ENCODE measurements around the gene JTB.

JTB gene

GRCh38 chr1:153978274-153978909, 918 bp upstream of the JTB start:
- no peak for DNase-seq (ENCODE audit: low read depth in 2 of 2)

- no peak for DNase-seq (ENCODE audit: low read depth in 2 of 2)
Measured at GRCh38 chr1:153976819-153977249, 640 bp downstream of the JTB start.

GRCh38 chr1:153973525-153973924, 3.9 kb downstream of the JTB start:
- no peak for DNase-seq (ENCODE audit: low read depth in 2 of 2)

GRCh38 chr1:153973071-153973470, 4.4 kb downstream of the JTB start:
- DNase-seq (ENCODE audit: low read depth in 2 of 2) = no peak

- no peak for DNase-seq (ENCODE audit: low read depth in 2 of 2)
Measured at GRCh38 chr1:153970346-153970745, 7.1 kb downstream of the JTB start.

- DNase-seq (ENCODE audit: low read depth in 2 of 2) = no peak
Measured at GRCh38 chr1:153968972-153969371, 8.5 kb downstream of the JTB start.

- DNase-seq (ENCODE audit: low read depth in 2 of 2) = no peak
Measured at GRCh38 chr1:153968408-153968807, 9.1 kb downstream of the JTB start.

- DNase-seq (ENCODE audit: low read depth in 2 of 2) = no peak
Measured at GRCh38 chr1:153968000-153968363, 9.5 kb downstream of the JTB start.

- DNase-seq (ENCODE audit: low read depth in 2 of 2) = peak; percentile 77 to 82
Measured at GRCh38 chr1:153967107-153967999, 10.1 kb downstream of the JTB start, which contains the start of gene CREB3L4. TSS of gene CREB3L4 (plus strand) at chr1:153967902. CDS start at chr1:153968526, 624 bp downstream.

- DNase-seq (ENCODE audit: low read depth in 2 of 2) = no peak
Measured at GRCh38 chr1:153963850-153964331, 13.6 kb downstream of the JTB start.

GRCh38 chr1:153963030-153963849, 14.2 kb downstream of the JTB start, which contains the start of gene SLC39A1:
TSS of gene SLC39A1 (minus strand) at chr1:153963537. CDS start at chr1:153962715, 822 bp downstream.
- peak; percentile 90 for DNase-seq (ENCODE audit: low read depth in 2 of 2)

GRCh38 chr1:153962088-153963029, 15.1 kb downstream of the JTB start:
- DNase-seq (ENCODE audit: low read depth in 2 of 2) = no peak

GRCh38 chr1:153961421-153961820, 16.1 kb downstream of the JTB start:
- no peak for DNase-seq (ENCODE audit: low read depth in 2 of 2)

GRCh38 chr1:153960206-153960605, 17.3 kb downstream of the JTB start:
- DNase-seq (ENCODE audit: low read depth in 2 of 2) = no peak

GRCh38 chr1:153959454-153959853, 18.0 kb downstream of the JTB start:
- no peak for DNase-seq (ENCODE audit: low read depth in 2 of 2)

- DNase-seq (ENCODE audit: low read depth in 2 of 2) = no peak
Measured at GRCh38 chr1:153958961-153959260, 18.6 kb downstream of the JTB start.

- DNase-seq (ENCODE audit: low read depth in 2 of 2) = peak; percentile 94 to 96
Measured at GRCh38 chr1:153958111-153958960, 19.1 kb downstream of the JTB start, which contains the start of gene CRTC2. TSS of gene CRTC2 (minus strand) at chr1:153958612. CDS start at chr1:153958497, 115 bp downstream.

- peak in 1 of 2 donors; percentile 33 for DNase-seq (ENCODE audit: low read depth in 2 of 2)
Measured at GRCh38 chr1:153957744-153958110, 19.7 kb downstream of the JTB start.

- no peak for DNase-seq (ENCODE audit: low read depth in 2 of 2)
Measured at GRCh38 chr1:153956997-153957715, 20.3 kb downstream of the JTB start.

Measured in stimulated activated CD8-positive, alpha-beta memory T cell treated with anti-CD3 and anti-CD28 coated beads, Interleukin-15, amount 100 ng/mL, for 48 hours (primary cell).